ENCODE data around the gene ZNF90.
"Not testable (repeated sequence)": the region's sequence is repeated elsewhere in the genome, so short reads cannot be mapped to it uniquely, and the experiment has no call there.

Gene ZNF90

GRCh38 chr19:20103091-20103740 lies 25.4 kb downstream of the ZNF90 start:
- no peak for DNase-seq

GRCh38 chr19:20107301-20107700 lies 29.5 kb downstream of the ZNF90 start:
- no peak for DNase-seq

- DNase-seq = not testable (repeated sequence)
These were observed 40.5 kb downstream of the ZNF90 start for GRCh38 chr19:20118064-20118839.

- no peak for DNase-seq
These were observed 47.1 kb downstream of the ZNF90 start for GRCh38 chr19:20124879-20125278.

GRCh38 chr19:20132933-20133332 lies 55.1 kb downstream of the ZNF90 start:
- not testable (repeated sequence) for DNase-seq

GRCh38 chr19:20137714-20138113 lies 59.9 kb downstream of the ZNF90 start:
- DNase-seq = not testable (repeated sequence)

GRCh38 chr19:20151617-20152145 lies 73.9 kb downstream of the ZNF90 start:
- no peak for DNase-seq

- DNase-seq = not testable (repeated sequence)
These were observed 74.7 kb downstream of the ZNF90 start for GRCh38 chr19:20152506-20152905.

- no peak for DNase-seq
These were observed 75.5 kb downstream of the ZNF90 start for GRCh38 chr19:20153281-20153680.

- no peak for DNase-seq
These were observed 76.8 kb downstream of the ZNF90 start for GRCh38 chr19:20154636-20155035.

- peak; percentile 33 to 42 for DNase-seq
These were observed 85.0 kb downstream of the ZNF90 start for GRCh38 chr19:20162821-20163220.

- DNase-seq = no peak
These were observed 86.7 kb downstream of the ZNF90 start for GRCh38 chr19:20164456-20164855.

GRCh38 chr19:20165971-20166592 lies 88.3 kb downstream of the ZNF90 start:
- no peak for DNase-seq

GRCh38 chr19:20167020-20167644 lies 89.3 kb downstream of the ZNF90 start, which contains the start of gene ZNF486:
ZNF486 (plus strand) TSS chr19:20167214; CDS start chr19:20167331, 117 bp downstream.
- peak; percentile 95 to 96 for DNase-seq

GRCh38 chr19:20167651-20168122 lies 89.9 kb downstream of the ZNF90 start:
- DNase-seq = no peak
